Measurements from ENCODE around the gene PPP1R7. TPM values are rescaled to one million over a fixed set of nuclear protein-coding genes. Genes with fewer than 3 reads are reported as not detected.

The PPP1R7 gene
- total RNA-seq, 1 donor from 2014 or later, result 51.1 TPM

- Histone ChIP-seq H3K27me3 (no peaks in the 10 kb centered on the region), H3K9me3 (no peaks in the 10 kb centered on the region), H3K4me1 (peaks cover 9% of the 10 kb centered on the region), H3K4me3 (no peak overlapping the region), H3K27ac (no peak overlapping the region), H3K36me3 (peaks cover 5 to 73% of the 10 kb centered on the region in 2 donors)
- TF ChIP-seq POLR2AphosphoS5 (IDR thresholded peaks at IDR 0.05; ENCODE audit: insufficient read depth in 1 of 2, low read depth in 1 of 2), result no peak
- no peak for TF ChIP-seq POLR2A (IDR thresholded peaks at IDR 0.05)
- TF ChIP-seq CTCF (IDR thresholded peaks at IDR 0.05), result no peak
- DNase-seq (ENCODE audit: extremely low spot score in 2 of 2), result no peak
- intact Hi-C loops (cut with DNase I), result loop anchor here (10.0 kb wide), 1 partner anchor 76 kb away; no protein-coding TSS in a partner anchor
These were observed 78.7 kb downstream of the PPP1R7 start for GRCh38 chr2:241228860-241229516.

GRCh38 chr2:241229563-241230401 is 79.5 kb downstream of the PPP1R7 start:
- Histone ChIP-seq H3K27me3 (no peaks in the 10 kb centered on the region), H3K4me1 (peaks cover under 1% of the 10 kb centered on the region), H3K4me3 (no peak overlapping the region), H3K36me3 (peaks cover 5 to 80% of the 10 kb centered on the region in 2 donors), H3K27ac (no peak overlapping the region), H3K9me3 (no peaks in the 10 kb centered on the region)
- TF ChIP-seq POLR2AphosphoS5 (IDR thresholded peaks at IDR 0.05; ENCODE audit: insufficient read depth in 1 of 2, low read depth in 1 of 2), result no peak
- no peak for TF ChIP-seq POLR2A (IDR thresholded peaks at IDR 0.05)
- no peak for TF ChIP-seq CTCF (IDR thresholded peaks at IDR 0.05)
- no peak for DNase-seq (ENCODE audit: extremely low spot score in 2 of 2)
- intact Hi-C loops (cut with DNase I), result loop anchor here (10.0 kb wide), 1 partner anchor 75 kb away; no protein-coding TSS in a partner anchor

- Histone ChIP-seq H3K4me1 (no peaks in the 10 kb centered on the region), H3K27ac (no peak overlapping the region), H3K4me3 (no peak overlapping the region), H3K9me3 (no peaks in the 10 kb centered on the region), H3K27me3 (no peaks in the 10 kb centered on the region), H3K36me3 (peaks cover 5 to 87% of the 10 kb centered on the region in 2 donors)
- intact Hi-C loops (cut with DNase I), result no loop called here
- DNase-seq (ENCODE audit: extremely low spot score in 2 of 2), result no peak
- TF ChIP-seq POLR2AphosphoS5 (IDR thresholded peaks at IDR 0.05; ENCODE audit: insufficient read depth in 1 of 2, low read depth in 1 of 2) (no peak), CTCF (IDR thresholded peaks at IDR 0.05) (no peak)
These were observed 80.2 kb downstream of the PPP1R7 start for GRCh38 chr2:241230435-241230834.

- no peaks in the 10 kb centered on the region for H3K9me3 ChIP-seq
- no peaks in the 10 kb centered on the region for H3K27me3 ChIP-seq
- no peaks in the 10 kb centered on the region for H3K4me1 ChIP-seq
- peaks cover 5 to 97% of the 10 kb centered on the region in 2 donors for H3K36me3 ChIP-seq
- intact Hi-C loops (cut with DNase I), result no loop called here
- DNase-seq (ENCODE audit: extremely low spot score in 2 of 2), result no peak
- TF ChIP-seq CTCF (IDR thresholded peaks at IDR 0.05) (no peak), POLR2AphosphoS5 (IDR thresholded peaks at IDR 0.05; ENCODE audit: insufficient read depth in 1 of 2, low read depth in 1 of 2) (no peak), POLR2A (IDR thresholded peaks at IDR 0.05) (no peak)
- no peak overlapping the region for H3K27ac ChIP-seq
- no peak overlapping the region for H3K4me3 ChIP-seq
These were observed 82.7 kb downstream of the PPP1R7 start for GRCh38 chr2:241232736-241233575.

Small RNA genes lying within 50 kb of the gene (small RNA-seq; reads per million reads assigned to genes)
- gene AC005237.2, result not detected

Other genes starting within 250 kb of the PPP1R7 start
- 0.49 TPM for gene CROCC2, start 244.1 kb upstream of the PPP1R7 start, total RNA-seq
- gene SNED1, start 151.8 kb upstream of the PPP1R7 start, total RNA-seq, result 55.5 TPM
- 30.2 TPM for gene MTERF4, start 48.2 kb upstream of the PPP1R7 start, total RNA-seq
- 6.4 TPM for gene PASK, start 995 bp upstream of the PPP1R7 start, total RNA-seq
- gene ANO7, start 38.2 kb downstream of the PPP1R7 start, total RNA-seq, result 0.98 TPM
- 300 TPM for gene HDLBP, start 165.2 kb downstream of the PPP1R7 start, total RNA-seq
- gene SEPTIN2, start 165.5 kb downstream of the PPP1R7 start, total RNA-seq, result 198 TPM
- 32.9 TPM for gene FARP2, start 205.8 kb downstream of the PPP1R7 start, total RNA-seq

Data from vagina (tissue), 2 donors.